GM21381 (cell line): ENCODE results near the gene PRKD2.
"Not testable (repeated sequence)": the region's sequence is repeated elsewhere in the genome, so short reads cannot be mapped to it uniquely, and the experiment has no call there.

Source experiments
- ATAC-seq: cut with Tn5 transposase; IDR thresholded peaks from one replicate; pipeline ENCODE4 v1.9.1; 2021; ENCODE audit warnings: mild to moderate bottlenecking, moderate library complexity; ENCODE audit not compliant: unreplicated experiment

Gene PRKD2

DNA sequence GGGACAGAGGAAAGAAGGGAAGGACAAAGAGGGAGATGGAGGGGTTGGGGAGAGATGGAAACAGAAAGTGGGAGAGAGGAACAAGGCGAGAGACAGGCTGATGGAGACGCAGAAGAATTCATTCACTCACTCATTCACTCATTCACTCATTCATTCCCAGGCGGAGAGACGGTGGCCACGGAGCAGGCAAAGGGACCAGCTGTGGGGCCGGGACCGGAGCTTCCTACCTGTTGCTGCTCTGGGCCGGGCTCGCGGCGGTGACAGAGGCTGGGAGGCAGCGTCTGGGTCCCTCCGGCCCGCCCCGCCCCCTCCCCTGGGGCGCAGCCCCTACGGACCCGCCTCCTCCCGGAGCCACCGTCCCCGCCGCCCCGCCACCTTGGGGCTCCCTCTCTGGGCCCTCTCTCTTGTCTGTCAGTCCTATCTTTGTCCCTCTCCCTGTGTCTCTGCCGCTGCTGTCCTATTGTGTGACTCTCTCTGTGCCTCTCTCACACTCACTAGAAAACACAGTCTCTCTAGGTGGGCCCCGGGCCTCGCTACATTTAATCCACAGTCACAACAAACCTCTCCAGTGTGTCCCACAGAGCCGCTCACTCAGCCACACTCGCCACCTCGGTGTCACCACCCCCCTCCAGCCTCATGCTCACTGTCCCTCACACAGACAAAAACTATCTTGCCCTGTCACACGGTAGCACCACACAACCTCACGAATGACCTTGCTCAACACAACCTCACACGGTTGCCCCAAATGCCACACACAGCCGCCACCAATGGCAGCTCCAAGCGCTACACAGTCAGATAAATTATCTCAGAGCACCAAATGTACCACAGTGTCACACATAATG is 80.8 kb downstream of the PRKD2 start, which contains the start of gene GNG8:
TSS of gene GNG8 (minus strand) at position 283 of the 842 bp plus-strand sequence. CDS start 1,520 bp downstream, outside the sequence.
- no peak for ATAC-seq

DNA sequence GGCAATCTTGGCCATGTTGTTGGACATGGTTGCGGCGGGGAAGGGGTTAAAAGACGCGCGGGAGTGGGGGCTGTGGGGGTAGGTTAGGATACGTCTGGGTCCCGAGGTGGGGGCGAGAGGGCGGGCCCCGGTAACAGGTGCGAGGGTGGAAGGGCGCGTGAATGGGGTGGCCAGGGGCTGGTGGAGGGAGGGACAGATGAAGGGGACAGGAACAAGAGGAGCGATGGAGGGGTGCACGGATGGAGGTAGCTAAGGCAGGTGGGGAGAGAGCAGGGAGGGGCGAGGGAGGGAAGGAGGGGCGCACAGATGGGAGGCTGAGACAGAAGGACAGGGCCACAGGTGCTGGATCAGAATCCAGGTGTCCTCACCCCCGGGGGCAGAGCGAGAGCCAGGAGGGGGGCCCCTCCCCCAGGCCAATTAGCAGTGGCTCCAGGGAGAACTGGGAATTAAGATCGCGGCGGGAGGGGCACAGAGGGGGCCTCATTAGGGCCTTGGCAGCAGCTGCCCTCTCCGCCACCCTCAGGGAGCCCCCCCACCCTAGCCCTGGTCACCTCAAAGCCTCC is 82.2 kb downstream of the PRKD2 start:
- no peak for ATAC-seq

DNA sequence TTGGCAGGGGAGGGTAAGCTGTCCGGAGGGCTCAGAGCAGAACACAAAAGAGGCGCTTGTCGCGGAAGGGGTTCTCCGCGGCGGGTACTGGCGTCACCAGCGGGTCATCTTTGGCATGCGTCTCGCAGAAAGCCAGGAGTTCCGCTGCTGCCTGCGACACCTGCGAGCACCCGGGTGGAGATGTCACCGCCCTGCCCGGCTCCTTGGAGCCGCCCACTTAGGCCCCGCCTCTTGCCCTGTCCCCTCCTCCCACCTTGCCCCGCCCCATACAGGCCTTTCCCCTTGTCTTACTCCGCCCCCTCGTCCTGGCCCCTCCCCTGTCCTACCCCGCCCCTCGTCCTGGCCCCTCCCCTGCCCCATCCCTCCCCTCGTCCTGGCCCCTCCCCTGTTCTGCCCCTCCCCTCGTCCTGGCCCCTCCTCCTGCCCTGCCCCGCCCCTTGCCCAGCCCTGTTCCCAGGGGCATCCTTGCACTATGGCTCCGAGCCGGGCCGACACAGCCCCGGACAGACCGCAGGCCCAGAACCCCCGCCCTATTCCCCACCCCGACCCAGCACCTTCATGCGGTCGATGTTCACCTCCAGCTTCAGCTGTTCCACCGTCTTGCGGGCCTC is 82.8 kb downstream of the PRKD2 start:
- peak; percentile 46 for ATAC-seq

DNA sequence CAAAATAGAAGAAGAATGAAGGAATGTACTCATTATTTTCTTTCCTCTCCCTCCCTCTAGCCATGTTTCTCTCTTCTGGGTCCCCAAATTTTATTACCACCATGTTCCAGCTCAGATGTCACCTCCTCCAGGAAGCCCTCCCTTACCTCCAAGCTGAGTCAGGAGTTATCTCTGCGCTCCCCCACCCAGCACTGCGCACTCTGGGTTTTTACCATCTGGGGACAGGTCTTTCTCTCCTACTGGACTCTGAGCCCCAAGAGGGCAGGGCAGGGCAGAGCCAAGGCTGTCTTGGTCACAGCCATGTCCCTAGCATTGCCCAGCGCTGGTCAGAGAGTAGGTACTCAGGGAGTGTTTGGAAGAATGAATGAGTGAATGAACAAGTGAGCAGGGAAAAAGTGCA is 83.8 kb downstream of the PRKD2 start:
- ATAC-seq, result no peak

DNA sequence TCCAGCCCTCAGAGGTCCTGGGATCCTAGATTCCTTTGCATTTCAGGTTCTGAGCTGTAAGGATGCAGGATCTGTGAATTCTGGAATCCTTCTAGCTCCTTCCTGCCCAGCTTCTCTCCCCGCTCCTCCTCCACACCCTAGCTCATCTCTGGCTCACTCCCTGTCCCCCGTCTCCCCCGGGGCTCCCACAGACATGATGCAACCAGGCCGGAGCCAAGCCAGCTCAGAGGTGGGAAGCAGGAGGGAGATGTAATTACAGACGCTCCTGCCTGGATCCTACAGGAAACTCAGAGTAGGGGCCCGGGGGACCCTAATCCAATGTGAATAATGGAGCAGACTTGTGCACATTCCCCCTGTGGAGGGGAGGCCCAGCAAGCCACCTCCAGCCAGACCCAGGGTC is 85.4 kb downstream of the PRKD2 start:
- ATAC-seq, result no peak

DNA sequence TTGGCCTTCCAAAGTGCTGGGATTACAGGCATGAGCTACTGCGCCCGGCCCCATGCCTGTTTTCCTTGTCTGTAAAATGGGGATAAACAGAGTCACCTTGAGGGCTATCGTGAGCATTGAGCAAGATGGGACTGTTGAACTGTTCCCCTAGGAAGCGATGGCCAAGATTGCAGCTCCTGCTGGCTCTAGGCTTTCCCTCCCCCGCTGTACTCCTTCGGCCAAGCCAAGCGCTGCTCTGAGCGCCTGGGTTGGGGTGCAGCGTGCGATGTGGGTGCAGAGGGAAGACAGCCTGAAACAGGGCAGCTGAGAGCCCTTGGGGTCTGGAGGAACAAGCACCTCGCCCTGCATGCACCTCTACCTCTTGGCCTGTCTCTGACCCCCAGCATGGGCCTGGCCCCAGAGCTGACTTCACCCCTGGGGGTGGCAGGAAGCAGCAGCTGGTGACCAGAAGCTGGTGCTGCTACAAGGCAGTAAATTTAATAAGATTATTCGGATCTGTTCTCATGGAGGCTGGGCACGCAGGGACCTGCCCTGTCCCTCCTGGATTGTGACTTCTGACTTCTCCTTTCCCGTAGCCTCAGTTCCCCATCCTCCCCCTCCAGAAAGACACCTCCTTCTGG is 86.2 kb downstream of the PRKD2 start:
- ATAC-seq, result no peak

DNA sequence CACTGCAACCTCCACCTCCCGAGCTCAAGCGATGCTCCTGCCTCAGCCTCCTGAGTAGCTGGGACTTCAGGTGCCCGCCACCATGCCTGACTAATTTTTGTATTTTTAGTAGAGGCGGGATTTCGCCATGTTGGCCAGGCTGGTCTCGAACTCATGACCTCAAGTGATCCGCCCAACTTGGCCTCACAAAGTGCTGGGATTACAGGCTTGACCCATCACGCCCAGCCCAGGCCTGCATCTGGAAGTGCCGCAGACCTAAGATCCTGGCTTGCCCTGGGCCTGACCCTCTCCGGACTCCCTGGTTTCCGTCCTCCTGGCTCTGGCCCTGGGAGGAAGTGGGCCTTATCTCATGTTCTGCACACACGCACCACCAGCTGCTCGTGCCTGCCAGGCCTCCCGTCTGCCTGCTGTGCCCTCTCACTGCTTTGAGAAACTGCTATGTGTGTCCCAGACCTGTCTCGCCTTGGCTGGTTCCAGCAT is 87.3 kb downstream of the PRKD2 start:
- no peak for ATAC-seq

DNA sequence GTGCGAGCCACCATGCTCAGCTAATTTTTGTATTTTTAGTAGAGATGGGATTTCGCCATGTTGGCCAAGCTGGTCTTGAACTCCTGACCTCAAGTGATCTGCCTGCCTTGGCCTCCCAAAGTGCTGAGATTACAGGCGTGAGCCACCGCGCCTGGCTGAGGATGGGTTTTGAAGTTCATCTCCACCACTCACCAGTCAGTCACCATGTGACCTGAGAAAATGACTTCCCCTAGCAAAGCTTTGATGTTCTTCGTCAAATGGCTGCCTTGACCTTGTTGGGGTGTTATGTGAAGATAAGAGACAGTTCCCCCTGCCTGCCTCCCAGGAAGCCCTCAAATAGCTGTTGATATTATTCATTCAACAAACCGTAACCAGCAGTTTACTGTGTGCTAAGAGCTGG is 87.9 kb downstream of the PRKD2 start:
- not testable (repeated sequence) for ATAC-seq

DNA sequence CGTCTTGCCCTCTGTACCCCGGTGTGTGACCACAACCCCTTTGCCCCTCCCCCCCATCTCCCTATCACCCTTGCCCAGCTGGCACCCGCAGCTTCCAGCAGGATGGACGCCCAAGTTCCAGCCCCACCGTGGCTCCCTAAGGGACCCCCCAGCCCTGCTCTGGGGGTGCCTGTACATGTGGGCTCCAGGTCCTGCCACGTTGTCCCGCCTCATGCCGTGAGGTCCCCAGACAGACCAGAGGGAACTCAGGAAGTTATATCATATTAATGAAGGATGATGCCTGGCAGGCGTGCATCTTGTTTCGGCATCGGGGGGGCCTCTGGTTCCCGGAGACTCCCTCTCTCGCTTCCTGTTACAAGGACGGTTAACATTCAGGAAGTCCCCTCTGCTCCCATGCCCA is 90.5 kb downstream of the PRKD2 start:
- ATAC-seq, result no peak

DNA sequence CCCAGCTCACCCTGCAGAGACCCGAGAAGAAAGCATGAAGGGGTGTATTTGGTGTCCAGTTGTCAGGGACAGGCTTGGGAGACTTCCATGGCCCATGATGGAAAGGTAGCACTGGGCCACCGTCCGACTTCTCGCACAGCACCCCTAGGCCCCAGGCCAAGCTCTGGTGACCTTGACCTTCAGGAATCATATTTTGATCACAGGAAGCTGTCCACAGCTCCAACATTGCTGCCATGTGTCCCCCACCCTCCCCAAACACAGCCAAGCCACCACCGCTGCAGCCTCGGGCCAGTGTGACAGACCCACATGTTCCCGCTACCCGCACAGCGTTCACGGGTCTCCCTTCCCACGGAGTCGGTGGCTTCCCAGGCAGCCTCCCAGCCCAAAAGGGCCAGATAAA is 91.2 kb downstream of the PRKD2 start:
- ATAC-seq, result no peak

DNA sequence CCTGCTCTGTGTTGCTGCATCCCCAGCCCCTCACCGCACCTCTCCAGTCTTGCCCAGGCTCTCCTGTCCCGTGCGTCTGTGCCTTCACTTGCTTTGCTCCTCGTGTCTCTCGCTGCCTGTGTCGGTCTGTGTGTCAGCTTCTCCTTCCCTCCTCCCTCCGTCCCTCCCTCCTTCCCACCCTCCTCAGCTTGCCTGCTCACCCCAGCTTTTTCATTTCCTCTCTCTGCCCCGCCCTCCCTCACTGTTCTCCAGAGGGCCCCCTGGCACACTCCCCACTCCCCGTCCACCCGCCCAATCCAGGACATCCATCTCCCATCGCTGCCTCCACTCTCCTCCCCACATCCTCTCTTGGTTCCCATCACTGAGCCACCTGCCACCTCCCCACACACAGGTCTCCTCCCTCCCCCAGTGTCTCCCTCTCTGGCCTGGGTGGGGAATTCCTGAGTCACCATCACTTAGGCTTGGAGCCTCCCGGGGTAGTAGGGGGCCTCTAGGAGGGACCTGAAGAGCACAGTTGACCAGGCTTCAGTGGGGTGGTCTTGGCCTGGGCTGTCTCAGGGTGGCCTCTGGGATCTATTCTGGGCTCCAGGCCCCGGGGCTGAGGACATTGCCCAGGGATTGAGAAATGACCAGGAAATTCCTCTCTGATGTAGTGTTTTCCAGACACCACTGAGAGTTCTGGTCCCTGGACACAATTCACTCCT is 91.8 kb downstream of the PRKD2 start, which contains the start of gene PTGIR:
TSS of gene PTGIR (minus strand) at position 132 of the 704 bp plus-strand sequence. CDS start 864 bp downstream, outside the sequence.
- no peak for ATAC-seq
